IMR-90 (cell line): ENCODE data around the gene PALLD. TPM values are rescaled to one million over a fixed set of nuclear protein-coding genes. Genes with fewer than 3 reads are reported as not detected.
A peak's percentile ranks its signal among the peaks of the same experiment; 100 is the strongest.

ENCODE experiments used
- ATAC-seq: fragments of 200-7000 bp; cut with Tn5 transposase; 2 replicates; pipeline ENCODE4 v1.9.1; 2020; ENCODE audit warnings: low read depth, mild to moderate bottlenecking, moderate library complexity
- BruUV-seq: library from RNA; stranded (reverse); fragments of 400-500 nt; replicated peaks from 2 replicates; lab custom pipeline; 2021; lab: Mats Ljungman, UMichigan
- CTCF ChIA-PET: fragments of 300-600 bp; formaldehyde crosslinking; extraction: SDS; loops from one replicate; lab custom pipeline; 2021; ENCODE audit warnings: antibody characterized with exemption; lab: Yijun Ruan, JAX
- POLR2A ChIA-PET: fragments of 300-600 bp; sonication (Branson Sonifier 250); formaldehyde crosslinking; loops from one replicate; lab custom pipeline; 2022; ENCODE audit warnings: antibody characterized with exemption; ENCODE audit not compliant: unreplicated experiment; lab: Charles Lee
- DNase-seq: peaks from one replicate; pipeline ENCODE4 v3.0.0; 2013
- H2AFZ ChIP-seq: replicated peaks from 2 replicates; pipeline ENCODE3; 2013; ENCODE audit warnings: low read length, mild to moderate bottlenecking; ENCODE audit not compliant: poor library complexity
- H2AK5ac ChIP-seq: 2 replicates; pipeline ENCODE4 v1.6.1; 2013; ENCODE audit warnings: low read depth, low read length, inconsistent platforms
- H2AK9ac ChIP-seq: replicated peaks from 2 replicates; pipeline ENCODE3; 2013; ENCODE audit warnings: mild to moderate bottlenecking, low read depth, low read length, moderate library complexity; ENCODE audit not compliant: poor library complexity
- H2BK120ac ChIP-seq: 2 replicates; pipeline ENCODE4 v1.6.1; 2013; ENCODE audit warnings: low read depth, low read length, inconsistent platforms
- H2BK15ac ChIP-seq: 3 replicates; pipeline ENCODE4 v1.6.1; 2013; ENCODE audit warnings: low read depth, low read length, inconsistent platforms
- H2BK20ac ChIP-seq: 2 replicates; pipeline ENCODE4 v1.6.1; 2013; ENCODE audit warnings: low read depth, mild to moderate bottlenecking, inconsistent platforms, low read length, moderate library complexity
- H2BK5ac ChIP-seq: 2 replicates; pipeline ENCODE4 v1.6.1; 2013; ENCODE audit warnings: mild to moderate bottlenecking, low read depth, low read length, inconsistent platforms; ENCODE audit not compliant: poor library complexity, severe bottlenecking
- H3K14ac ChIP-seq: replicated peaks from 2 replicates; pipeline ENCODE4 v1.6.1; 2013; ENCODE audit warnings: low read depth, low read length, inconsistent platforms
- H3K18ac ChIP-seq: 2 replicates; pipeline ENCODE4 v1.6.1; 2013; ENCODE audit warnings: low read depth, low read length, control low read depth
- H3K23ac ChIP-seq: 2 replicates; pipeline ENCODE4 v1.6.1; 2013; ENCODE audit warnings: low read depth, low read length, inconsistent platforms
- H3K27ac ChIP-seq: 2 replicates; pipeline ENCODE4 v1.5.1; 2013; ENCODE audit warnings: mild to moderate bottlenecking, control low read depth, low read length; ENCODE audit not compliant: insufficient read depth
- H3K27me3 ChIP-seq: 2 replicates; pipeline ENCODE4 v1.6.1; 2013; ENCODE audit warnings: low read length; ENCODE audit not compliant: control insufficient read depth, insufficient read depth
- H3K36me3 ChIP-seq: 2 replicates; pipeline ENCODE4 v1.6.1; 2013; ENCODE audit warnings: low read length, mixed read lengths; ENCODE audit not compliant: control insufficient read depth, insufficient read depth
- H3K4ac ChIP-seq: 2 replicates; pipeline ENCODE4 v1.6.1; 2013; ENCODE audit warnings: low read depth, low read length, inconsistent platforms
- H3K4me1 ChIP-seq: 2 replicates; pipeline ENCODE4 v1.6.1; 2013; ENCODE audit warnings: low read length, mixed read lengths; ENCODE audit not compliant: control insufficient read depth, insufficient read depth
- H3K4me2 ChIP-seq: 2 replicates; pipeline ENCODE4 v1.6.1; 2013; ENCODE audit warnings: low read depth, mild to moderate bottlenecking, control low read depth, low read length, moderate library complexity
- H3K4me3 ChIP-seq: 2 replicates; pipeline ENCODE4 v1.5.1; 2013; ENCODE audit warnings: low read depth, mild to moderate bottlenecking, control low read depth, low read length, moderate library complexity; ENCODE audit not compliant: insufficient read depth
- H3K56ac ChIP-seq: 2 replicates; pipeline ENCODE4 v1.6.1; 2013; ENCODE audit warnings: low read length, inconsistent platforms; ENCODE audit not compliant: insufficient read depth; ENCODE audit errors: extremely low read depth
- H3K79me1 ChIP-seq, 2 experiments: 2 replicates each; pipeline ENCODE4 v1.6.1; 2013; ENCODE audit warnings: low read length in 2 of 2, inconsistent platforms in 1 of 2, low read depth in 1 of 2
- H3K9ac ChIP-seq: 2 replicates; pipeline ENCODE4 v1.6.1; 2013; ENCODE audit warnings: low read depth, low read length, control low read depth
- H3K9me1 ChIP-seq: 2 replicates; pipeline ENCODE4 v1.6.1; 2013; ENCODE audit warnings: low read length, inconsistent platforms; ENCODE audit not compliant: insufficient read depth
- H3K9me3 ChIP-seq: 2 replicates; pipeline ENCODE4 v1.6.1; 2013; ENCODE audit warnings: low read length; ENCODE audit not compliant: control insufficient read depth, insufficient read depth
- H4K20me1 ChIP-seq: 2 replicates; pipeline ENCODE4 v1.6.1; 2013; ENCODE audit warnings: low read length, inconsistent platforms; ENCODE audit not compliant: insufficient read depth
- H4K5ac ChIP-seq: 2 replicates; pipeline ENCODE4 v1.6.1; 2013; ENCODE audit warnings: mild to moderate bottlenecking, low read depth, low read length, control low read depth
- H4K8ac ChIP-seq, 2 experiments: 2 replicates each; pipeline ENCODE4 v1.6.1; 2013; ENCODE audit warnings: low read depth in 2 of 2, low read length in 2 of 2, control low read depth in 1 of 2, inconsistent platforms in 1 of 2
- H4K91ac ChIP-seq: 2 replicates; pipeline ENCODE4 v1.6.1; 2013; ENCODE audit warnings: low read depth, low read length, inconsistent platforms; ENCODE audit not compliant: insufficient read depth
- BHLHE40 ChIP-seq: fragments of 150-350 bp; IDR thresholded peaks from 2 replicates; pipeline ENCODE4 v1.6.1; 2016; ENCODE audit warnings: mild to moderate bottlenecking, low read depth, low read length
- CEBPB ChIP-seq: IDR thresholded peaks from 2 replicates; pipeline ENCODE4 v1.6.1; 2012; ENCODE audit warnings: low read depth, low read length, improper control_type of control experiment
- CTCF ChIP-seq: conservative IDR thresholded peaks from 2 replicates; pipeline ENCODE4 v1.5.1; 2012; ENCODE audit warnings: mild to moderate bottlenecking, low read depth, low read length, improper control_type of control experiment
- ELK1 ChIP-seq: fragments of 150-350 bp; IDR thresholded peaks from 2 replicates; pipeline ENCODE4 v1.6.1; 2016; ENCODE audit warnings: low read depth, mild to moderate bottlenecking, low read length, moderate library complexity, borderline replicate concordance
- FOS ChIP-seq: fragments of 150-350 bp; IDR thresholded peaks from 2 replicates; pipeline ENCODE4 v1.6.1; 2016; ENCODE audit warnings: low read depth, low read length
- MAZ ChIP-seq: IDR thresholded peaks from 2 replicates; pipeline ENCODE4 v1.6.1; 2012; ENCODE audit warnings: low read depth, mild to moderate bottlenecking, low read length, improper control_type of control experiment, moderate library complexity, borderline replicate concordance
- MXI1 ChIP-seq: IDR thresholded peaks from 2 replicates; pipeline ENCODE4 v1.6.1; 2012; ENCODE audit warnings: low read depth, mild to moderate bottlenecking, low read length, moderate library complexity, borderline replicate concordance
- POLR2A ChIP-seq: IDR thresholded peaks from 2 replicates; pipeline ENCODE4 v1.6.1; 2012; ENCODE audit warnings: mild to moderate bottlenecking, low read depth, low read length
- RAD21 ChIP-seq: IDR thresholded peaks from 2 replicates; pipeline ENCODE4 v1.6.1; 2012; ENCODE audit warnings: low read length, improper control_type of control experiment
- RCOR1 ChIP-seq: IDR thresholded peaks from 2 replicates; pipeline ENCODE4 v1.6.1; 2012; ENCODE audit warnings: mild to moderate bottlenecking, low read length, improper control_type of control experiment; ENCODE audit not compliant: insufficient replicate concordance
- RFX5 ChIP-seq: IDR thresholded peaks from 2 replicates; pipeline ENCODE4 v1.8.0; 2012; ENCODE audit warnings: low read depth, mild to moderate bottlenecking, low read length, moderate library complexity
- SMC3 ChIP-seq: fragments of 150-350 bp; IDR thresholded peaks from 2 replicates; pipeline ENCODE4 v1.6.1; 2016; ENCODE audit warnings: low read depth, mild to moderate bottlenecking, antibody characterized with exemption, low read length, moderate library complexity
- USF2 ChIP-seq: fragments of 150-350 bp; IDR thresholded peaks from 2 replicates; pipeline ENCODE4 v1.6.1; 2017; ENCODE audit warnings: mild to moderate bottlenecking, antibody characterized with exemption, low read length, low read depth
- WGBS, 2 experiments: methylation state at CpG; one replicate each; pipeline versions ENCODE4 v1.1.5 to v1.1.7; 2013; ENCODE audit warnings: missing lambda C conversion rate in 2 of 2; ENCODE audit not compliant: insufficient read length in 1 of 2; ENCODE audit errors: extremely low coverage in 2 of 2; 5-methylcytosine and 5-hydroxymethylcytosine counted together
- dilution Hi-C: fragments of 300-500 bp; cut with HindIII; formaldehyde crosslinking; loops from one replicate; pipeline ENCODE4 v1.14.3; 2018; ENCODE audit warnings: low sequenced_read_pairs; ENCODE audit not compliant: unreplicated experiment
- in situ Hi-C: fragments of 300-500 bp; cut with MboI; formaldehyde crosslinking; loops from 3 replicates; pipeline ENCODE4 v1.14.3; 2019; ENCODE audit warnings: low sequenced_read_pairs, inconsistent platforms, mixed read lengths
- intact Hi-C: fragments of 100-400 bp; cut with micrococcal nuclease; formaldehyde crosslinking; loops from 2 replicates; pipeline ENCODE4 v1.10.0; 2022
- polyA plus RNA-seq, 3 experiments: library from polyadenylated mRNA; depleted of rRNA; stranded (reverse); fragments of >200 nt; gene quantifications; 2 replicates each; pipeline ENCODE4 v1.2.3, GENCODE V29; 2012; ENCODE audit warnings: low replicate concordance in 1 of 3
- total RNA-seq: library from RNA; depleted of rRNA; stranded (reverse); fragments of >200 nt; gene quantifications from 2 replicates; pipeline ENCODE4 v1.2.3, GENCODE V29; 2012

The PALLD gene
- total and polyA plus RNA-seq, 2 of the 4 experiments (the other 2 are of a cell fraction) = 91.0 to 91.9 TPM

GRCh38 chr4:168722391-168722790, 225.5 kb downstream of the PALLD start:
- dilution Hi-C loops = no loop called here
- CTCF ChIA-PET = no interaction called here
- DNase-seq = no peak

More at GRCh38 chr4:168722391-168722790, 225.5 kb downstream of the PALLD start:
- no peak for ATAC-seq
- no TSS peak for BruUV-seq
- WGBS, 2 experiments = no CpG with 5 or more reads among the region's 2 CpGs
- Histone ChIP-seq H3K27me3 (no peaks in the 10 kb centered on the region), H3K23ac (peak overlapping the region; percentile 8; the same call in 1 of the 2 replicates), H4K8ac (peak overlapping the region in 1 of 2 experiments; percentile 48; a peak in 2 of 4 replicates), H3K9ac (no peak overlapping the region), H3K79me1 (no peaks in the 10 kb centered on the region), H3K9me1 (peaks cover 13% of the 10 kb centered on the region; the same call in 1 of the 2 replicates), H3K4me3 (no peak overlapping the region), H2BK15ac (peak overlapping the region; percentile 17; the same call in 2 of the 3 replicates), H3K9me3 (no peaks in the 10 kb centered on the region), H2AFZ (no peak overlapping the region), H3K18ac (peak overlapping the region; percentile 84; the same call in 1 of the 2 replicates), H4K20me1 (no peaks in the 10 kb centered on the region), H4K91ac (no peak overlapping the region; the same call in 1 of the 2 replicates), H2AK5ac (peak overlapping the region; percentile 56; the same call in 1 of the 2 replicates), H2BK5ac (peak overlapping the region; percentile 38), H3K27ac (no peak overlapping the region), H2BK120ac (peak overlapping the region; percentile 38; the same call in 1 of the 2 replicates), H2AK9ac (no peak overlapping the region), H3K14ac (peak overlapping the region; percentile 11), H3K4me1 (peaks cover 18% of the 10 kb centered on the region), H4K5ac (peak overlapping the region; percentile 30; the same call in 1 of the 2 replicates), H3K56ac (no peak overlapping the region), H2BK20ac (peak overlapping the region; percentile 30; the same call in 1 of the 2 replicates), H3K4me2 (peak overlapping the region; percentile 45; the same call in 1 of the 2 replicates), H3K36me3 (no peaks in the 10 kb centered on the region), H3K4ac (peak overlapping the region; percentile 16; the same call in 1 of the 2 replicates)
- POLR2A ChIA-PET = no interaction called here
- in situ Hi-C loops (no loop called here), intact Hi-C loops (no loop called here)
- TF ChIP-seq POLR2A = no peak
- TF ChIP-seq MXI1 = no peak
- TF ChIP-seq FOS = no peak
- no peak for TF ChIP-seq MAZ
- TF ChIP-seq SMC3 = no peak
- TF ChIP-seq USF2 = no peak
- TF ChIP-seq ELK1 = no peak
- TF ChIP-seq RFX5 = no peak
- TF ChIP-seq RCOR1 = no peak
- TF ChIP-seq RAD21 = no peak
- no peak for TF ChIP-seq CTCF
- TF ChIP-seq CEBPB = no peak
- no peak for TF ChIP-seq BHLHE40
